HG02938 (cell line): Measurements from ENCODE around the gene SIGLEC7.

Experiments
- ATAC-seq: cut with Tn5 transposase; IDR thresholded peaks from one replicate; pipeline ENCODE4 v1.9.1; 2021; ENCODE audit warnings: mild to moderate bottlenecking, moderate library complexity; ENCODE audit not compliant: unreplicated experiment

SIGLEC7 gene

DNA sequence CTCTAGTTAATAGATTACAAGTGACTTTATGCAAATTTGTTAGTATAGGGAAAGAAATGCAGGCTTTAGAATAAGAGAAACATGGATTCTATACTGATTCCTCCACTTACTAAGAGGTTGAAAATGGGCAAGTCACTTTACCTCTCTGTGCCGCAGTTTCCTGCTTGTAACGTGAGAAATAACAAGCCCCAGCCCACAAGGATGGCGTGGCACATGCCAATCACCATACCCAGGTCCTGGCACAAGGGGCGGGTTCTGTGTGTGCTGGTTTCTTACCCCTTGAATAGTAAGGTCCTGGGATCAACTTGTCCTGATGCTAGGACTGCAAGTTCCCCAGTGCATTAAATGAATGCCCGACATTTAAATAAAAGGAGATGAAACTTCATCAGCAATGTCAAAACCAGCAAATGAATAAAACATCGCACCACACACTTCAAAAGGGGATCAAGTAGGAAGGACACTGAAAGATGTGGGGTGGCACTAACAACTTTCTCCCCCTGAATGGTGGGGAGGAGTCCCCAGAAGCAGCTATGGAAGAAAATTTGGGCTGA, 25.3 kb upstream of the SIGLEC7 start:
- no peak for ATAC-seq

DNA sequence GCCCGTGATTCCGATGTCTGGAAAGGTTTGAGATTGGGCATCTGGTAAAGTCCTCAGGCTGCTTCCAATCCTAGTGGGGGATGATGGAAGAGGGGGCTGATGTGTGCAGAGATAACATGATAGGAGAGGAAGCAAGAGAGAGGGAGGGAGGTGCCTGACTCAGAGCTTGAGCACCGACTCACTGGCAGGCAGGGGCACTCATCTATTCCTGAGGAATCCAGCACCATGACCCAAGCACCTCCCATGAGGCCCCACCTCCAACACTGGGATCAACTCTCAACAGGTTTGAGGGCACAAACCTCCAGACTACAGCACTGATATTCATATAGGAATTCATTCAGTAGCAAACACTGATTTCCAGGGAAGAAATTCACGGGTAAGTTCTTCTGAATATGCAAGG, 23.0 kb upstream of the SIGLEC7 start:
- no peak for ATAC-seq

DNA sequence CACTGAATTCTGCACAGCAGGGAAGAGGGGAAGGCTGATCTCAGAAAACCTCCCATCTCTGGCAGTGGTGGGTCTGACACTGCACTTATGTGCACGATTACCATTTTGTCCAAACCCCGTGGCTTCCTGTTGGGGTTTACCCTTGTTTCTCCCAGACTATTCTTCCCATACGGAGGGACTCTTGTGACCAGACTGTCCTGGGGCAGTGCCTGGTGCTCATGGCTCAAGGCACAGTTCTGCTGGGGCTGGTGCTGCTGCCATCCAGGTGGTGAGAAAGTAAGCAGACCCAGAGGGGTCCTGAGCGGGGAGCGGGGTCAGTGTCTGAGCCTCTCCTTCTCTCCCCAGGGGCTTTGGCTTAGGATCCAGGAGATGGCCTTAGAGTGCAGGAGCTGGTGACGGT, 22.5 kb upstream of the SIGLEC7 start:
- no peak for ATAC-seq

DNA sequence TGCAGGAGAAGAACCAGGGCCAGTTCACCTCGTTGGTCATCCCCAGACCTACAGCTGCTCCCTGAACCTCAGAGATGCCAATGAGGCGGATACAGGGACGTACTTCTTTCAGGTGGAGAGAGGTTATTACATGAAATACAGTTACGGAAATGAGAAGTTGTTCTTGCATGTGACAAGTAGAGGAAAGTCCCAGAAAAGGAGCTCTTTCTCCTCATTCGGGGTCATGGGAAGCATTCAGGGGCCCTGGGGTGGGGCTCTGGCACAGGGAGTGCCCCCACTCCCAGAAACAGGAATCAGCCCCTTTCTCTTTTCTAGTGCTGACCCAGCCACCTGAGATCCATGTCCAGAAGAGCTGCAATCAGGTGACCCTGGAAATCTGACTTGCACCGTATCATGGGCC, 21.9 kb upstream of the SIGLEC7 start:
- ATAC-seq: no peak

DNA sequence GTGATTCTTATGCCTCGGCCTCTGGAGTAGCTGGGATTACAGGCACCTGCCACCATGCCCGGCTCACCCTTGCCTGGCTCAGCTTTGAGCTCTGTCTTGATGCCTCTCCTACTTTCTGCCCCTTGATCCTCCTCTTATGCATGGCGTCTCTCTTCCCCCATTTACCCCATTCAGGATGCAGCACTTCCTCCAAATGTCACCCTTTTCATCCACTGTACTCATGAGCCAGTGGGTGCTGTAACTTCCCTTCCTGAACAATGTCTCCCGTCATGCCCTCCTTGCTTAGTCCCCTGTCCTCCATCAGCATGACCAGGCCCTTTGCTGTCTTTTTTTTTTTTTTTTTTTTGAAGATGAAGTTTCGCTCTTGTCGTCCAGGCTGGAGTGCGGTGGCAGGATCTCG, 20.8 kb upstream of the SIGLEC7 start:
- no peak for ATAC-seq

DNA sequence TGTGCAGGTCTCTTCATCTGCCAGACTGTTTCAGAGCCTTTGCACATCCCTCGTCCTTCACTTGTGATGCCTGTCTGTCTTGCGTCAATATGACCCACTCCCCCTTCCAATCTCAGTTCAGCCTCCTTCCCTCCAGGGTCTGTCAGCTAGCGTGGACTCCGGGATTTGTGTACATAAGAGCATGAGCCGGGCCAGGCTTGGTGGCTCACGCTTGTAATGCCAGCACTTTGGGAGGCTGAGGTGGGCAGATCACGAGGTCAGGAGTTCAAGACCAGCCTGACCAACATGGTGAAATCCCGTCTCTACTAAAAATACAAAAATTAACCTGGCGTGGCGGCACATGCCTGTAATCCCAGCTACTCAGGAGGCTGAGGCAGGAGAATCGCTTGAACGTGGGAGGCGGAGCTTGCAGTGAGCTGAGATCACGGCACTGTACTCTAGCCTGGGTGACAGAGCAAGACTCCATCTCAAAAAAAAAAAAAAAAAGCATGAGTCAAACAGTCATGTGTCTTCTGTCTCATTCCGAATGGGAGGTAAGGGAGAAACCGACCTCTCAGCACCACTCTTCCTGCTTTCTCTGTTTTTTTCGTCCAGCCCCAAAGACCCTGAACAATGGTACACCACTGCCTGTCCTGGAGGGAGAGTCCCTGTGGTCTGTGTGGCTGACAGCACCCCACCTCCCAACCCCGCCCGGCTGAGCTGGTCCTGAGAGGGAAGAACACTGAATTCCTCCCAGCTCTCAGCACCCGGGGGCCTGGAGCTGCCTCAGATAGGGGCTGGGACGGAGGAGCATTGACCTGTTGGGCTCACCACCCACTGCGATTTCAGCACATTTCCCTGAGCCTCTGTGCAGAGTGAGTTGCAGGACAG, 19.8 kb upstream of the SIGLEC7 start:
- no peak for ATAC-seq

DNA sequence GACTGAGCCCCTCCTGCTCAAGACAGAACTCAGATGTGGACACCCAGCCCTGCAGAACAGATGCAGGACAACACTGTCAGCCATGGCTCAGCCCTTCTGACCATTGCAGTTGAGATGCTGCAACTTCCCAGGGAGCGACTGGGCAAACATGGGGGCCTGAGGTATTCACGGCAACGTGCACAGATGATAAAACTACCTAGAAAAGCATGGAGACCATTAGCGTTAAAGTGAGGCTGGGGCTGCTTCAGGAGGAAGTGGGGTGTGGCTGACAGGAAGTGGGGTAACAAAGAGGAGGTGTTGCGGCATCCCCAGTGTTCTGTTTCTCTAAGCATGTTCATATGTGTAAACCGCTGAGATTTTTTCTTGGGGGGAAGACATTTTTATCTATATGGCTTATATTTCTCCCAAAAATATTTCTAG, 18.7 kb upstream of the SIGLEC7 start:
- no peak for ATAC-seq

DNA sequence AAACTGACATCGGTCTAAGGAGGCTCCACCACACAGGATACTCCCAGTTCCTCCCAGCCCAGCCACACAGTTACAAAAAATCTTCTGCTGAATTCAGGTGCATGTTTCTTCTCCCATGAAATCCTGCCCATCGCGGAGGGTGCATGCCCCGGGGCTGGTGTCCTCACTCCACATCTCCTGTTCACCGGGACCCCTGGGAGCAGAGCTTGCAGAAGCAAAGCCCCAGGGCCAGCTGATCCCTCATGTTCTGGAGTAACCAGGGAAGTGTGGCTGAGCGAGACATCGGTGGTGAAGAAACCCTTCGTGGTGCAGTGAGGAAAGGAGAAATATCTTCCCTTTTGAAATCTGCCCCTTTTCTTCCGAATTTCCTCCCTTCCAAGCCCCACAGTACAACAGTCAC, 18.3 kb upstream of the SIGLEC7 start:
- no peak for ATAC-seq

DNA sequence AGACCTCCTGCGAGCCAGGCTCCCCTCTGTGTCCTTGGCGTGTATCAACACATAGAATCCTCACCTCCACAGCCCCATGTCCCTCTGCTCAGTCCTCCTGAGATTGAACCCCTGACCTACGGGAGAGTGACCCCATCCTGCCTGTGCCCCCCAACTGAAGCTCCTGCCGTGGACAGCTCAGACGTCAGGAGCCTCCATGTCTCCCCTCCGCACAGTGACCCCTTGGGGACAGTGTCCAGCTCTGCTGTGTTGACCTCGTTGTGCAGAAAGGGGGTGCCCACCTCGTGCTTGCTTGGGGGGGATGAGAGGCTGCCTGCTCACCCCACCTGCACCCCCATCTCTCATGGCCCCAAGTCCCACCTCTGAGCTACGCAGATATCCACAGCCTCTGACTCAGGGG, 17.9 kb upstream of the SIGLEC7 start:
- no peak for ATAC-seq

DNA sequence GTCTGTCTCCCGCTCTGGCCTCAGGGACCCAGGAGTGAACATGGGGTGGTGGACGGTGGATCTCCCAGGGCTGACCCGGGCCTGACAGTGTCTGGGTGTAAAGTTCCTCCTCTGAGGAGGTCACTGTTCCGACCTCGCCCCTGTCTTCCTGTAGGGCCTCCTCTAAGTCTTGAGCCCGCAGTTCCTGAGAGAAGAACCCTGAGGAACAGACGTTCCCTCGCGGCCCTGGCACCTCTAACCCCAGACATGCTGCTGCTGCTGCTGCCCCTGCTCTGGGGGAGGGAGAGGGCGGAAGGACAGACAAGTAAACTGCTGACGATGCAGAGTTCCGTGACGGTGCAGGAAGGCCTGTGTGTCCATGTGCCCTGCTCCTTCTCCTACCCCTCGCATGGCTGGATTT, 17.4 kb upstream of the SIGLEC7 start, which contains the start of gene SIGLEC9:
Gene SIGLEC9, plus strand, starts transcription at position 178 of the 400 bp plus-strand sequence. Its CDS starts 69 bp downstream, at position 247.
- ATAC-seq: no peak

DNA sequence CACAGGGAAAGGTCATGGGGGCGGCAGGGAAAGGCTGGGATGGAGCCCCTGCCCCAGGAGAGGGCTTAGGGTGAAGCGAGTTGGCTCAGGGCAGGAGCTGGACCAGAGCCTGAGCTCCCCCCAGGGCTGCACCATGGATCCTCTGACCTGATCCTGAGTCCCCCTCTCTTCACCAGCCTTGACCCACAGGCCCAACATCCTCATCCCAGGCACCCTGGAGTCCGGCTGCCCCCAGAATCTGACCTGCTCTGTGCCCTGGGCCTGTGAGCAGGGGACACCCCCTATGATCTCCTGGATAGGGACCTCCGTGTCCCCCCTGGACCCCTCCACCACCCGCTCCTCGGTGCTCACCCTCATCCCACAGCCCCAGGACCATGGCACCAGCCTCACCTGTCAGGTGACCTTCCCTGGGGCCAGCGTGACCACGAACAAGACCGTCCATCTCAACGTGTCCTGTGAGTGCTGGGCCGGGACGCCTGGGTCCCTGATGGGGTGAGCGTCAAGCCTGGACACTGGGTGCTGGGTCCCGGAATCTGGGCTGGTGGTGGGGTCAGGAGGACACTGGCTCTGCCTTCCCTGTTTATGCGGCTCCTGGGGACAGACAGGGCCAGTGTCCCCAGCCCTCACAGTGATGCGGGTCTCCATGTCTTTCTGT, 16.6 kb upstream of the SIGLEC7 start:
- no peak for ATAC-seq

DNA sequence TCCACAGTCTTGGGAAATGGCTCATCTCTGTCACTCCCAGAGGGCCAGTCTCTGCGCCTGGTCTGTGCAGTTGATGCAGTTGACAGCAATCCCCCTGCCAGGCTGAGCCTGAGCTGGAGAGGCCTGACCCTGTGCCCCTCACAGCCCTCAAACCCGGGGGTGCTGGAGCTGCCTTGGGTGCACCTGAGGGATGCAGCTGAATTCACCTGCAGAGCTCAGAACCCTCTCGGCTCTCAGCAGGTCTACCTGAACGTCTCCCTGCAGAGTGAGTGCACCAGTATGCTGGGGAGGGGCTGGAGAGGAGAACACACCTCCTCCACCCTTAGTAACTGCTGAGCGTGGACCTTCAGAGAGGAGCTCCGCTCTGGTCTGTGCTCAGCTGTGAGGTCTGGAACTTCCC, 15.1 kb upstream of the SIGLEC7 start:
- ATAC-seq: no peak

DNA sequence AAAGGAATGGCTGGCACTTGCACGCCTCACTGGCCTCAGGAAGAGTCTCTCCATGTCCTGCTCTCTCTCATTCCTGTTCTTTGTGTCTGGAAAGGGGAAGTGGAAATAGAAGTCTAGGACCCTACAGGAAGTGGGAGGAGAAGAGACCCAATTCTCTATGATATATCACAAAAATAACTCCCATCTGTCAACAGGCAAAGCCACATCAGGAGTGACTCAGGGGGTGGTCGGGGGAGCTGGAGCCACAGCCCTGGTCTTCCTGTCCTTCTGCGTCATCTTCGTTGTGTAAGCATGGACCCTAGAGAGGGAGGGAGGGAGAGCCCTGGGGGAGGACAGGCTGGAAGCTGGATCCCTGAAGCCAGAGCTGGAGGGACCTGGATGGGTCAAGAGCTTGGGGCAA, 14.3 kb upstream of the SIGLEC7 start:
- ATAC-seq: no peak

DNA sequence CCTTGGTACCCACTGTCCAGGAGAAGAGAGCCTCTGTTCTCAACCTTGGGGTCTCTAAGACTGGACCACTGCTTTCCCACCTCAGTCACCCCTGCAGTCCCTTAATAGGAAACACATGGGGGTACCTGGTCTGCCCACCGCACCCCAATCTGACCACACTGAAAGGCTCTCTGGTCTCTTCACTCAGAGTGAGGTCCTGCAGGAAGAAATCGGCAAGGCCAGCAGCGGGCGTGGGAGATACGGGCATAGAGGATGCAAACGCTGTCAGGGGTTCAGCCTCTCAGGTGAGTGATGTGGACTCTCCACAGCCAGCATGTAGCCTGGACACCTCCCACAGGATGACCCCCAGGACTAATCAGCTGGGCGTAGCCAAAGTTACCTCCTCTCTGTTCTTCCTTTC, 13.9 kb upstream of the SIGLEC7 start:
- no peak for ATAC-seq

DNA sequence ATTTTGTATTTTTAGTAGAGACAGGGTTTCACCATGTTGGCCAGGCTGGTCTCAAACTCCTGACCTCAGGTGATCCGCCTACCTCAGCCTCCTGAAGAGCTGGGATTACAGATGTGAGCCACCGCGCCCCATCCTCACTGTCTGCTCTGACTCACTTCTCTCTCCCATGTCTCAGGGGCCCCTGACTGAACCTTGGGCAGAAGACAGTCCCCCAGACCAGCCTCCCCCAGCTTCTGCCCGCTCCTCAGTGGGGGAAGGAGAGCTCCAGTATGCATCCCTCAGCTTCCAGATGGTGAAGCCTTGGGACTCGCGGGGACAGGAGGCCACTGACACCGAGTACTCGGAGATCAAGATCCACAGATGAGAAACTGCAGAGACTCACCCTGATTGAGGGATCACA, 12.4 kb upstream of the SIGLEC7 start:
- ATAC-seq: no peak

DNA sequence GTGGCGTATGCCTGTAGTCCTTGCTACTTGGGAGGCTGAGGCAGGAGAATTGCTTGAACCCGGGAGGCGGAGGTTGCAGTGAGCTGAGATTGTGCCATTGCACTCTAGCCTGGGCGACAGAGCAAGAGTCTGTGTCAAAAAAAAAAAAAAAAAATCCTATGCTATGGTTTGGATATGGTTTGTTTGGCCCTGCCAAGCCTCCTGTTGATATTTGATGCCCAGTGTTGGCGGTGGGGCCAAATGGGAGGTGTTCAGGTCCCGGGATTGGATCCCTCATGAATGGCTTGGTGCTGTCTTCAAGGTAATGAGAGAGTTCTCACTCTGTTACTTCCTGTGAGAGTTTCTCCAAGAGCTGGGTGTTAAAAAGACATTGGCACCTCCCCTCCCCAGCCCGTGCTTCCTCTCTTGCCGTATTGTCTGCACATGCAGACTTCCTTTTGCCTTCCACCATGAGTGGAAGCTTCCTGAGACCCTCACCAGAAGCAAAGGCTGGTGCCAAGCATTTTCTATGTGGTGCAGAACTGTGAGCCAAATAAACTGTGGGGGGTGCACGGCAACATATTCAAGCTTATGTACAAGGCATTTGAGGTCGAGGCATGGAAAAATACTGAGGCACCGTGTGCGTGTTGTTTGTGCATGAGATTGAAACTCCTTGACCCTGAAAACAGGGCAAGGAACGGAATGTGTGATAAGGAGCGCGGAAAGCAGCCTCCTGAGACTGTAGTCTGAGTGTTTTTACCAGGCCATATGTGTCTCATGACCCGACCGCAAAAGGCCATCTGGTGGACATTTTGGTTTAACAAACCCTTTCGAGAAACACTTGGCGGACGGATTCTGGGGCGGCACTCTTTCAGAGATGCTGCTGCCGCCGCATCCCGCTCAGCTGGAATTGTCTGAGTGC, 10.1 kb upstream of the SIGLEC7 start:
- no peak for ATAC-seq

DNA sequence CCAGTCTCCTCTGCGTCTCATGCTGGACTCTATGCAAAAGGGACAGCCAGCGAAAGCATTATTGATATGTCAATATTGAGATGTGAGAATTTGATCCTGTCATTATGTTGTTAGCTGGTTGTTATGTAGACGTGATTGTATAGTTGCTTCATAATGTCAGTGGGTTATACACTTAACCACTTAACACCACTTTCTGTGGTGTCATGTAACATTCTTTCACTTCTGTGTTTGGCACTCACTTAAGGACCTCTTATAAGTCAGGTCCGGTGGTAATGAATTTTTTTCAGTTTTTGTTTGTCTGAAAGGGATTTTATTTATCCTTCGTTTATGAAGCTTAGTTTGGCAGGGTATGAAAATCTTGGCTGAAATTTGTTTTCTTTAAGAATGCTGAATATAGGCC, 7.1 kb upstream of the SIGLEC7 start:
- no peak for ATAC-seq

DNA sequence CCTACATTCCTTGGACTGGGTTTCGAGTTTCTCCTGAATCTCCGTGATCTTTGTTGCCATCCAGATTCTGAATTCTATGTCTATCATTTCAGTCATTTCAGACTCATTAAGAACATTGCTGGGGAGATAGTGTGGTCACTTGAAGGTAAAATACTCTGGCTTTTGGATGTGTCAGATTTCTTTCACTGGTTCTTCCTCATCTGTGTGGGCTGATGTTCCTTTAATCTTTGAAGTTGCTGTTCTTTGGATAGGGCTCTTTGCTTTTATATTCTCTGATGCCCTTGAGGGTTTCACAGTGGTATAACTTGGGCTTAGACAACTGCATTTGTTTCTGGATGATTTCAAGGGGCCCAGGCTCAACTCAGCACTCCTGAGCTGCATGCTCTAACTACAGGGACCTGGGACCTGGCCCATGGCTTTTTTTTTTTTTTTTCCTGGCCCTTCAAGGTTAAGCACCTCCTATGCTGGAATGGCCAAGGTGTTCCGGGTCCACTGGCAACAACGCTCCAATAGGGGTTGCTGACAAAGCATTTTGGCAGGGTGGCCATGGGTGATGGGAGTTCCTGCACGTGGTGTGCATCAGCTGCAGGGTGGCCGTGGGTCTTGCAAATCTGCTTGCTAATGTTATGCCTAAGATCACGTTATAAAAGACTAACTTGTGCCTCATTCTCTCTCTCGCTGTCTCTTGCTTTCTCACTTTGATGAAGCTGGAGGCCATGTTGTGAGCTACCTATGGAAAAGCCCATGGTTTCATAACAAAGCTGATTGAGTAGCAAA, 5.9 kb upstream of the SIGLEC7 start:
- ATAC-seq: no peak

DNA sequence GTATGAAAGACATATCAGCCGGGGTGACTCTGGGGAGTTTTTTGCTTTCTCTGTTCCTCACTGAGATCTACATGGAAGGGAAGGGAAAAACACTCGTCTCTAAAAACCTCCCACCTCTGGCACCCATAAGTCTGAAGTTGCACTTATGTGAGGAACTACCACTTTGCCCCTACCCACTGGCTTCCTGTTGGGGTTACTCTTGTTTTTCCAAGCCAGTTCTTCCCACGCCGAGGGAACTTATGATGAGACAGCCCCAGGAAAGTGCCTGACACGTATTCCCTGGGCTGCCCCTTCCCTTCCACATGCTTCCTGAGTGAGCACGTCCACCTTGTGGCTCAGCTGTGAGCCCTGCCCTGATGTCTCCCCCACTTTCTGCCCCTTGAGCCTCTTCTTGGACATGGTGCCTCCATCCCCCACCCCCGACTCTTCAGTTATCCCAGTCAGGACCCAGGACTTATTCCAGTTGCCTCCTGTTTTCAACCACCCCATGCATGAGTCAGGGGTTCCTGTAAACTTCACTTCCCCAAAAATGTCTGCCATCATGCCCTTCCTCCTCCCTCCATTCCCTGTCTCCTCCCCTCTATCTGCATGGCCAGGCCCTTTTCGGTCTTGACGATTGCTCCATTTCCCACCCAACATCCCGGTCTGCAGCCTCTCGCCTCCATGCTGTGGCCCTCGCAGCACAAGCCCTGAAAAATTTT, 5.1 kb upstream of the SIGLEC7 start:
- no peak for ATAC-seq
